Tibial artery (tissue), 4 donors: ENCODE data around the gene AMIGO1.
A peak's percentile ranks its signal among the peaks of the same experiment; 100 is the strongest.

Source experiments
- DNase-seq, 2 donors: peaks; one replicate each; pipeline ENCODE4 v3.0.0-alpha.2; 2019
- H3K27ac ChIP-seq, 2 donors: fragments of 200-600 bp; sonication (generic) in 1 of 2; 1 replicate in 1 of 2; 2 replicates in 1 of 2; pipeline ENCODE4 v1.5.1; 2018 to 2019; ENCODE audit warnings: mild to moderate bottlenecking in 1 of 2
- H3K27me3 ChIP-seq, 2 donors: fragments of 200-600 bp; sonication (generic) in 1 of 2; one replicate each; pipeline versions ENCODE4 v1.5.1 to v1.6.0; 2016 to 2019
- H3K36me3 ChIP-seq, 3 donors: fragments of 200-600 bp; sonication (generic) in 2 of 3; one replicate each; pipeline ENCODE4 v1.5.1; 2016 to 2019; ENCODE audit warnings: mild to moderate bottlenecking in 2 of 3
- H3K4me1 ChIP-seq, 4 donors: fragments of 200-600 bp; sonication (generic) in 2 of 4; 1 replicate in 3 of 4; 2 replicates in 1 of 4; pipeline ENCODE4 v1.5.1; 2016 to 2019
- H3K4me3 ChIP-seq, 2 donors: fragments of 200-600 bp; sonication (generic) in 1 of 2; 1 replicate in 1 of 2; 2 replicates in 1 of 2; pipeline ENCODE4 v1.5.1; 2018 to 2019; ENCODE audit warnings: mild to moderate bottlenecking in 2 of 2
- H3K9me3 ChIP-seq, 3 donors: fragments of 200-600 bp; sonication (generic) in 1 of 3; one replicate each; pipeline ENCODE4 v1.5.1; 2016 to 2019
- intact Hi-C: fragments of 100-400 bp; cut with DNase I; formaldehyde crosslinking; loops from one replicate; pipeline ENCODE4 v1.15.0; 2023; ENCODE audit warnings: low total_unique reads
- TF ChIP-seq, protein P1 (sequence below), 2 experiments: fragments of 200-600 bp in 1 of 2; fragments of 450-650 bp in 1 of 2; IDR thresholded peaks; one replicate each; pipeline ENCODE4 v1.5.1; 2017 to 2019; ENCODE audit warnings: antibody characterized with exemption in 2 of 2, mild to moderate bottlenecking in 1 of 2, moderate library complexity in 1 of 2

AMIGO1 gene

GRCh38 chr1:109537450-109538178, 28.1 kb upstream of the AMIGO1 start:
- TF ChIP-seq, protein P1, sequence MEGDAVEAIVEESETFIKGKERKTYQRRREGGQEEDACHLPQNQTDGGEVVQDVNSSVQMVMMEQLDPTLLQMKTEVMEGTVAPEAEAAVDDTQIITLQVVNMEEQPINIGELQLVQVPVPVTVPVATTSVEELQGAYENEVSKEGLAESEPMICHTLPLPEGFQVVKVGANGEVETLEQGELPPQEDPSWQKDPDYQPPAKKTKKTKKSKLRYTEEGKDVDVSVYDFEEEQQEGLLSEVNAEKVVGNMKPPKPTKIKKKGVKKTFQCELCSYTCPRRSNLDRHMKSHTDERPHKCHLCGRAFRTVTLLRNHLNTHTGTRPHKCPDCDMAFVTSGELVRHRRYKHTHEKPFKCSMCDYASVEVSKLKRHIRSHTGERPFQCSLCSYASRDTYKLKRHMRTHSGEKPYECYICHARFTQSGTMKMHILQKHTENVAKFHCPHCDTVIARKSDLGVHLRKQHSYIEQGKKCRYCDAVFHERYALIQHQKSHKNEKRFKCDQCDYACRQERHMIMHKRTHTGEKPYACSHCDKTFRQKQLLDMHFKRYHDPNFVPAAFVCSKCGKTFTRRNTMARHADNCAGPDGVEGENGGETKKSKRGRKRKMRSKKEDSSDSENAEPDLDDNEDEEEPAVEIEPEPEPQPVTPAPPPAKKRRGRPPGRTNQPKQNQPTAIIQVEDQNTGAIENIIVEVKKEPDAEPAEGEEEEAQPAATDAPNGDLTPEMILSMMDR (IDR thresholded peaks at IDR 0.05), result no peak
- no peak for DNase-seq
- no peak overlapping the region for H3K4me3 ChIP-seq
- no peaks in the 10 kb centered on the region for H3K9me3 ChIP-seq
- H3K36me3 ChIP-seq, result no peaks in the 10 kb centered on the region
- intact Hi-C loops, result loop anchor here (10.0 kb wide), 1 partner anchor 113 kb away; the partner anchor contains the start of gene PSMA5
- H3K27me3 ChIP-seq, result no peaks in the 10 kb centered on the region
- H3K4me1 ChIP-seq, result peaks cover 0 to 18% (median 5%) of the 10 kb centered on the region in 4 donors
- H3K27ac ChIP-seq, result no peak overlapping the region

- no peaks in the 10 kb centered on the region for H3K9me3 ChIP-seq
- H3K4me3 ChIP-seq, result no peak overlapping the region
- no peaks in the 10 kb centered on the region for H3K27me3 ChIP-seq
- TF ChIP-seq, protein P1 (IDR thresholded peaks at IDR 0.05), result no peak
- DNase-seq, result no peak
- intact Hi-C loops, result loop anchor here (10.0 kb wide), 1 partner anchor 111 kb away; the partner anchor contains the start of gene PSMA5
- H3K27ac ChIP-seq, result peak overlapping the region; percentile 57 to 69
- H3K36me3 ChIP-seq, result no peaks in the 10 kb centered on the region
- H3K4me1 ChIP-seq, result peaks cover 0 to 31% (median 11%) of the 10 kb centered on the region in 4 donors
Observed at GRCh38 chr1:109535971-109536491, 26.5 kb upstream of the AMIGO1 start.

DNA sequence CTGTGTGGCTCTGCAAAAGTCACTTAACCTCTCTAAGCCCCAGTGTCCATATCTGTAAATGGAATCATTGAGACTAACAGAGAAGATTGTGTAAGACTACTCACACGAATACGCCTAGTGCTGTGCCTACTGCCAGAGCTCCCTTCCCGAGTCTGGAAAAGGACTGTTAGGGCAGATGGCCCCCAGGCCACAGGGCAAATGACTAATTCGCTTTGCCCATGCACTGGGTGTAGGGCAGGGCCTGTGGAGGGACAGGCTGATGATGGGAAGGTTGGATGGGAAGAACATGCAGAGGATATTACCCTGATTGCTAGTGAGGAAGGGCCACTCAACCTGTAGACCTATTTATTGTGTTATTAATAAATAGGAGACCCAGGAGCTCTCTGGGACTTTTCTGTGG, 26.0 kb upstream of the AMIGO1 start:
- no peaks in the 10 kb centered on the region for H3K36me3 ChIP-seq
- no peak for DNase-seq
- TF ChIP-seq, protein P1 (IDR thresholded peaks at IDR 0.05), result no peak
- no peaks in the 10 kb centered on the region for H3K9me3 ChIP-seq
- H3K4me1 ChIP-seq, result peaks cover 0 to 31% (median 14%) of the 10 kb centered on the region in 4 donors
- H3K27ac ChIP-seq, result peak overlapping the region; percentile 57 to 69
- no peak overlapping the region for H3K4me3 ChIP-seq
- intact Hi-C loops, result loop anchor here (10.0 kb wide), 1 partner anchor 111 kb away; the partner anchor contains the start of gene PSMA5
- H3K27me3 ChIP-seq, result no peaks in the 10 kb centered on the region

GRCh38 chr1:109534307-109534858, 24.9 kb upstream of the AMIGO1 start:
- no peak for DNase-seq
- TF ChIP-seq, protein P1 (IDR thresholded peaks at IDR 0.05), result no peak
- Histone ChIP-seq H3K9me3 (no peaks in the 10 kb centered on the region), H3K27ac (no peak overlapping the region), H3K4me1 (peaks cover 0 to 31% (median 14%) of the 10 kb centered on the region in 4 donors), H3K4me3 (no peak overlapping the region), H3K36me3 (no peaks in the 10 kb centered on the region), H3K27me3 (no peaks in the 10 kb centered on the region)
- intact Hi-C loops, result loop anchor here (10.0 kb wide), 1 partner anchor 110 kb away; the partner anchor contains the start of gene PSMA5

GRCh38 chr1:109532365-109533136, 23.0 kb upstream of the AMIGO1 start:
- H3K4me1 ChIP-seq, result peaks cover 0 to 31% (median 14%) of the 10 kb centered on the region in 4 donors
- H3K9me3 ChIP-seq, result no peaks in the 10 kb centered on the region
- peak overlapping the region; percentile 34 to 36 for H3K4me3 ChIP-seq
- peak overlapping the region; percentile 41 to 63 for H3K27ac ChIP-seq
- TF ChIP-seq, protein P1 (IDR thresholded peaks at IDR 0.05), result peak; percentile 97 to 99
- no peaks in the 10 kb centered on the region for H3K36me3 ChIP-seq
- H3K27me3 ChIP-seq, result no peaks in the 10 kb centered on the region
- DNase-seq, result peak; percentile 78 to 88
- intact Hi-C loops, result loop anchor here (2.0 to 10.0 kb wide), 2 partner anchors 42 to 108 kb away; partner anchors contain the start of gene PSMA5
